GM12878 (cell line): ENCODE data around the gene TNXB. TPM values are rescaled to one million over a fixed set of nuclear protein-coding genes. Genes with fewer than 3 reads are reported as not detected.

Experiments used
- ATAC-seq: fragments of 200-7000 bp; cut with Tn5 transposase; 3 replicates; pipeline ENCODE4 v1.9.1; 2020; ENCODE audit warnings: mild to moderate bottlenecking, moderate library complexity
- BruUV-seq: library from RNA; stranded (reverse); fragments of 400-500 nt; replicated peaks from 2 replicates; lab custom pipeline; 2021; lab: Mats Ljungman, UMichigan
- CTCF ChIA-PET: fragments of 300-600 bp; sonication (Branson Sonifier 250); formaldehyde crosslinking; extraction: SDS; loops from one replicate; lab custom pipeline; 2021; ENCODE audit warnings: inconsistent platforms; lab: Yijun Ruan, JAX
- POLR2A ChIA-PET: fragments of 350-600 bp; formaldehyde crosslinking; extraction: SDS; loops from one replicate; lab custom pipeline; 2021; ENCODE audit warnings: inconsistent platforms; lab: Charles Lee
- RAD21 ChIA-PET: fragments of 300-600 bp; sonication (Branson Sonifier 250); formaldehyde crosslinking; loops from one replicate; lab custom pipeline; 2023; ENCODE audit warnings: antibody characterized with exemption; ENCODE audit not compliant: unreplicated experiment; lab: Charles Lee
- SMC1A ChIA-PET: fragments of 300-600 bp; sonication (Branson Sonifier 250); formaldehyde crosslinking; loops from one replicate; lab custom pipeline; 2023; ENCODE audit not compliant: unreplicated experiment, uncharacterized antibody; lab: Charles Lee
- DNase-seq: peaks from one replicate; pipeline ENCODE4 v3.0.0-alpha.2; 2011; ENCODE audit warnings: low read depth, low spot score
- FAIRE-seq: peaks from 3 replicates; lab custom pipeline; 2011; peaks lifted over from hg19 to GRCh38; lab: Jason Lieb, UNC
- H2AFZ ChIP-seq: 2 replicates; pipeline ENCODE4 v1.6.0; 2011; ENCODE audit warnings: low read depth, low read length, control low read depth; ENCODE audit not compliant: control insufficient read depth
- H3K27ac ChIP-seq: 2 replicates; pipeline ENCODE4 v1.5.1; 2011; ENCODE audit warnings: control low read depth; ENCODE audit not compliant: control insufficient read depth, insufficient read depth
- H3K27me3 ChIP-seq, 2 experiments: replicated peaks in 1 of 2; 2 replicates each; pipeline versions ENCODE4 v1.6.0 to v1.6.1; 2011; ENCODE audit warnings: low read length in 1 of 2; ENCODE audit not compliant: control insufficient read depth in 2 of 2, insufficient read depth in 2 of 2
- H3K36me3 ChIP-seq, 2 experiments: 2 replicates each; pipeline ENCODE4 v1.5.1; 2011; ENCODE audit warnings: low read length in 1 of 2; ENCODE audit not compliant: control insufficient read depth in 2 of 2, insufficient read depth in 2 of 2
- H3K4me1 ChIP-seq: 2 replicates; pipeline ENCODE4 v1.6.1; 2011; ENCODE audit warnings: mild to moderate bottlenecking, low read length, moderate library complexity, mixed read lengths; ENCODE audit not compliant: control insufficient read depth, insufficient read depth
- H3K4me2 ChIP-seq: 2 replicates; pipeline ENCODE4 v1.6.0; 2011; ENCODE audit warnings: control low read depth; ENCODE audit not compliant: control insufficient read depth, insufficient read depth
- H3K4me3 ChIP-seq: fragments of 200-600 bp; sonication (generic); 2 replicates; pipeline ENCODE4 v1.5.1; 2016
- H3K79me2 ChIP-seq: 2 replicates; pipeline ENCODE4 v1.6.0; 2011; ENCODE audit warnings: low read length; ENCODE audit not compliant: control insufficient read depth, insufficient read depth
- H3K9ac ChIP-seq: 2 replicates; pipeline ENCODE4 v1.8.0; 2011; ENCODE audit warnings: low read length, control low read depth, mixed read lengths; ENCODE audit not compliant: control insufficient read depth, insufficient read depth
- H3K9me3 ChIP-seq: replicated peaks from 3 replicates; pipeline ENCODE4 v1.5.1; 2011; ENCODE audit warnings: mild to moderate bottlenecking, low read length; ENCODE audit not compliant: control insufficient read depth, insufficient read depth
- H4K20me1 ChIP-seq: 2 replicates; pipeline ENCODE4 v1.6.0; 2011; ENCODE audit not compliant: control insufficient read depth, insufficient read depth
- FOS ChIP-seq: IDR thresholded peaks from 3 replicates; pipeline ENCODE4 v1.6.1; 2011; ENCODE audit warnings: borderline replicate concordance; ENCODE audit not compliant: insufficient read length; ENCODE audit errors: extremely low read depth
- IKZF2 ChIP-seq, 2 experiments: fragments of 450-650 bp; IDR thresholded peaks; 2 replicates each; pipeline ENCODE4 v1.6.1; 2017; ENCODE audit warnings: mild to moderate bottlenecking in 2 of 2, moderate library complexity in 2 of 2
- LARP7 ChIP-seq: fragments of 450-650 bp; IDR thresholded peaks from 2 replicates; pipeline ENCODE4 v1.6.1; 2017; ENCODE audit warnings: mild to moderate bottlenecking
- NFYB ChIP-seq: IDR thresholded peaks from 2 replicates; pipeline ENCODE4 v1.6.1; 2011; ENCODE audit warnings: low read depth, mild to moderate bottlenecking, low read length, improper control_type of control experiment, moderate library complexity; ENCODE audit not compliant: insufficient read depth
- NR2F1 ChIP-seq: fragments of 450-650 bp; conservative IDR thresholded peaks from 2 replicates; pipeline ENCODE4 v1.6.1; 2017; ENCODE audit warnings: mild to moderate bottlenecking
- PAX5 ChIP-seq: IDR thresholded peaks from 2 replicates; pipeline ENCODE4 v1.6.1; 2011; ENCODE audit warnings: low read depth, low read length, borderline replicate concordance
- POLR2AphosphoS2 ChIP-seq: IDR thresholded peaks from 2 replicates; pipeline ENCODE4 v1.6.1; 2011; ENCODE audit warnings: low read depth, mild to moderate bottlenecking, low read length, improper control_type of control experiment, moderate library complexity
- SP1 ChIP-seq: IDR thresholded peaks from one replicate; pipeline ENCODE4 v1.6.1; 2011; ENCODE audit warnings: low read depth, low read length
- SRF ChIP-seq, 2 experiments: IDR thresholded peaks; 2 replicates each; pipeline ENCODE4 v1.6.1; 2011; ENCODE audit warnings: low read depth in 2 of 2, low read length in 2 of 2, mild to moderate bottlenecking in 1 of 2, moderate library complexity in 1 of 2
- ZNF274 ChIP-seq: IDR thresholded peaks from one replicate; pipeline ENCODE4 v1.8.0; 2011; ENCODE audit not compliant: insufficient read length, insufficient read depth
- WGBS: methylation state at CpG from one replicate; pipeline ENCODE4 v1.1.6; 2016; ENCODE audit warnings: low lambda C conversion rate; ENCODE audit not compliant: insufficient replicate concordance, insufficient coverage; ENCODE audit errors: missing lambda C conversion rate; 5-methylcytosine and 5-hydroxymethylcytosine counted together
- in situ Hi-C: fragments of 300-500 bp; cut with MboI; formaldehyde crosslinking; loops from 9 replicates; pipeline ENCODE4 v1.14.3; 2018; ENCODE audit warnings: mixed read lengths
- intact Hi-C: fragments of 100-400 bp; cut with micrococcal nuclease; formaldehyde crosslinking; loops from one replicate; pipeline ENCODE4 v1.14.2; 2022; ENCODE audit not compliant: unreplicated experiment
- polyA plus RNA-seq, 11 experiments: library from polyadenylated mRNA; depleted of rRNA in 4 of 11; unstranded in 6 of 11; stranded (reverse) in 5 of 11; fragments of >200 nt; fragmentation: Nextera tagmentation in 4 of 11; fragmentation: Illumina TruSeq in 1 of 11; extraction: Ambion mirVana in 4 of 11; extraction: Trizol in 1 of 11; gene quantifications; 1 replicate in 1 of 11; 2 replicates in 10 of 11; pipeline versions ENCODE4 v1.2.1 to v1.2.3, GENCODE V29; 2011 to 2016; ENCODE audit warnings: inconsistent platforms in 2 of 11, missing spikeins in 2 of 11, low read depth in 1 of 11
- total RNA-seq, 4 experiments: library from RNA; depleted of rRNA in 3 of 4; stranded (reverse); fragments of >200 nt in 3 of 4; fragmentation: Illumina TruSeq in 1 of 4; extraction: Trizol in 1 of 4; gene quantifications; 2 replicates each; pipeline versions ENCODE4 v1.2.1 to v1.2.3, GENCODE V29; 2013 to 2021
- TF ChIP-seq, protein P1 (sequence below): IDR thresholded peaks from 2 replicates; pipeline ENCODE4 v1.6.1; 2011; ENCODE audit warnings: borderline replicate concordance, low read depth, mild to moderate bottlenecking, moderate library complexity, low read length; ENCODE audit not compliant: insufficient read depth, poor library complexity, severe bottlenecking
- TF ChIP-seq, protein P2 (sequence below): fragments of 450-650 bp; IDR thresholded peaks from 2 replicates; pipeline ENCODE4 v1.6.1; 2017; ENCODE audit warnings: mild to moderate bottlenecking, moderate library complexity

Gene TNXB
- total and polyA plus RNA-seq, 10 of the 15 experiments (the other 5 are each of a cell fraction or from before 2014, with no cell fraction given), result 0.03 to 2.5 (median 0.68) TPM; not detected in 2

DNA sequence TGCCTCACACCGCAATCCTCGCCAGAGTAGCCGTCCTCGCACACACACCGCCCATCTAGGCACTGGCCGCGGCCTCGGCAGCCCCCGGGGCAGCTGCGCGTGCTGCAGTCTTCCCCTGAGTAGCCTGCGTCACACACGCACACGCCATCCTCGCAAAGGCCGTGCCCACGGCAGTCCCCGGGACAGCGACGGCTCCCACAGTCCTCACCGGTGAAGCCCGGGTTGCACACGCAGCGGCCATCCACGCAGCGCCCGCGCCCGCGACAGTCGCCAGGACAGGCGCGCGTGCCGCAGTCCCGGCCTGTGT, 13.1 kb downstream of the TNXB start:
- Histone ChIP-seq H3K4me3 (no peak overlapping the region), H3K27me3 (peaks cover 7 to 8% of the 10 kb centered on the region in 2 experiments), H3K9me3 (no peaks in the 10 kb centered on the region), H2AFZ (no peak overlapping the region), H4K20me1 (no peaks in the 10 kb centered on the region), H3K9ac (no peak overlapping the region), H3K79me2 (no peaks in the 10 kb centered on the region), H3K36me3 (no peaks in the 10 kb centered on the region), H3K4me2 (no peak overlapping the region), H3K4me1 (no peaks in the 10 kb centered on the region), H3K27ac (no peak overlapping the region)
- no peak for DNase-seq
- no peak for FAIRE-seq
- TF ChIP-seq, protein P1, sequence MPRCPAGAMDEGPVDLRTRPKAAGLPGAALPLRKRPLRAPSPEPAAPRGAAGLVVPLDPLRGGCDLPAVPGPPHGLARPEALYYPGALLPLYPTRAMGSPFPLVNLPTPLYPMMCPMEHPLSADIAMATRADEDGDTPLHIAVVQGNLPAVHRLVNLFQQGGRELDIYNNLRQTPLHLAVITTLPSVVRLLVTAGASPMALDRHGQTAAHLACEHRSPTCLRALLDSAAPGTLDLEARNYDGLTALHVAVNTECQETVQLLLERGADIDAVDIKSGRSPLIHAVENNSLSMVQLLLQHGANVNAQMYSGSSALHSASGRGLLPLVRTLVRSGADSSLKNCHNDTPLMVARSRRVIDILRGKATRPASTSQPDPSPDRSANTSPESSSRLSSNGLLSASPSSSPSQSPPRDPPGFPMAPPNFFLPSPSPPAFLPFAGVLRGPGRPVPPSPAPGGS, result peak; percentile 34
- TF ChIP-seq ZNF274, result no peak
- RAD21 ChIA-PET, result no interaction called here
- no TSS peak for BruUV-seq
- no peak for ATAC-seq
- POLR2A ChIA-PET, result no interaction called here
- SMC1A ChIA-PET, result no interaction called here
- CTCF ChIA-PET, result no interaction called here
- WGBS, result 40% methylated on average over 36 of the region's 36 CpGs
- intact Hi-C loops, result no loop called here
- in situ Hi-C loops, result no loop called here

DNA sequence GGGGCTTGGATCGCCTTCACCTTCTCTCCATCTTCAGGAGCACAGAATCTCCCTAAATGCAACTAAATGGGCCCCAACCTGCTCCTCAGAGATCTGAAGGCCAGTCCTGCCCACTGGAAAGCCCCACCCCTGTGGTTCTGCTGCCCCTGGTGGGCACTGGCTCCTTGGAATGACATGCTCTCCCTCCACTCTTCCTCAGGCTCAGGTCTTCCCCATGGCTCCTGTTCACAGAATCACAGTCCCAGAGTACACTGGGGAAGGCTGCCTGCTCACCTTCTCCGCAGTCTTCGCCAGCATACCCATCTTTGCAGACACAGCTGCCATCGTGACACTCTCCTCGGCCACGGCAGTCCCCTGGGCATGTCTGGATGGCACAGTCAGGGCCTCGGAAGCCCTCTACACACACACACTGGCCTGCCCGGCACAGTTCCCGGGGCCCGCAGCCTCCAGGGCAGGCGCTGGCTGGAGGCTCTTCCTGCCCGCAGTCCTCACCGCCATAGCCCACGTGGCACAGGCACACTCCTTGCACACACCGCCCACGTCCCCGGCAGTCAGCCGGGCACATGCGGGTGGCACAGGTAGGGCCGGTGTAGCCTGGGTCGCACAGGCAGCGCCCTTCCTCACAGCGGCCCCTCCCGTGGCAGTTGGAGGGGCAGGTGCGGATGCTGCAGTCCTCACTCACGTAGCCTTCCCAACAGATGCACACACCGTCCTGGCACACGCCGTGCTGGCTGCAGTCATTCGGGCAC, 13.6 kb downstream of the TNXB start:
- H3K4me2 ChIP-seq, result no peak overlapping the region
- TF ChIP-seq, protein P2, sequence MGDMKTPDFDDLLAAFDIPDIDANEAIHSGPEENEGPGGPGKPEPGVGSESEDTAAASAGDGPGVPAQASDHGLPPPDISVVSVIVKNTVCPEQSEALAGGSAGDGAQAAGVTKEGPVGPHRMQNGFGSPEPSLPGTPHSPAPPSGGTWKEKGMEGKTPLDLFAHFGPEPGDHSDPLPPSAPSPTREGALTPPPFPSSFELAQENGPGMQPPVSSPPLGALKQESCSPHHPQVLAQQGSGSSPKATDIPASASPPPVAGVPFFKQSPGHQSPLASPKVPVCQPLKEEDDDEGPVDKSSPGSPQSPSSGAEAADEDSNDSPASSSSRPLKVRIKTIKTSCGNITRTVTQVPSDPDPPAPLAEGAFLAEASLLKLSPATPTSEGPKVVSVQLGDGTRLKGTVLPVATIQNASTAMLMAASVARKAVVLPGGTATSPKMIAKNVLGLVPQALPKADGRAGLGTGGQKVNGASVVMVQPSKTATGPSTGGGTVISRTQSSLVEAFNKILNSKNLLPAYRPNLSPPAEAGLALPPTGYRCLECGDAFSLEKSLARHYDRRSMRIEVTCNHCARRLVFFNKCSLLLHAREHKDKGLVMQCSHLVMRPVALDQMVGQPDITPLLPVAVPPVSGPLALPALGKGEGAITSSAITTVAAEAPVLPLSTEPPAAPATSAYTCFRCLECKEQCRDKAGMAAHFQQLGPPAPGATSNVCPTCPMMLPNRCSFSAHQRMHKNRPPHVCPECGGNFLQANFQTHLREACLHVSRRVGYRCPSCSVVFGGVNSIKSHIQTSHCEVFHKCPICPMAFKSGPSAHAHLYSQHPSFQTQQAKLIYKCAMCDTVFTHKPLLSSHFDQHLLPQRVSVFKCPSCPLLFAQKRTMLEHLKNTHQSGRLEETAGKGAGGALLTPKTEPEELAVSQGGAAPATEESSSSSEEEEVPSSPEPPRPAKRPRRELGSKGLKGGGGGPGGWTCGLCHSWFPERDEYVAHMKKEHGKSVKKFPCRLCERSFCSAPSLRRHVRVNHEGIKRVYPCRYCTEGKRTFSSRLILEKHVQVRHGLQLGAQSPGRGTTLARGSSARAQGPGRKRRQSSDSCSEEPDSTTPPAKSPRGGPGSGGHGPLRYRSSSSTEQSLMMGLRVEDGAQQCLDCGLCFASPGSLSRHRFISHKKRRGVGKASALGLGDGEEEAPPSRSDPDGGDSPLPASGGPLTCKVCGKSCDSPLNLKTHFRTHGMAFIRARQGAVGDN, result no peak
- TF ChIP-seq IKZF2 (IDR thresholded peaks at IDR 0.05) (no peak), LARP7 (no peak), FOS (no peak), SP1 (no peak), POLR2AphosphoS2 (no peak), PAX5 (no peak), NR2F1 (no peak), SRF (IDR thresholded peaks at IDR 0.05; ENCODE audit: low read depth in 2 of 2, low read length in 2 of 2) (no peak), NFYB (no peak)

More for the DNA sequence above, 13.6 kb downstream of the TNXB start:
- ChIA-PET SMC1A (no interaction called here), RAD21 (no interaction called here), POLR2A (interaction anchor here (0.6 kb wide), 1 partner anchor 90 kb away, joined by 3 read pairs; no protein-coding TSS in a partner anchor), CTCF (no interaction called here)
- no TSS peak for BruUV-seq
- Histone ChIP-seq H3K36me3 (no peaks in the 10 kb centered on the region), H3K9me3 (no peaks in the 10 kb centered on the region), H3K27me3 (peaks cover 7 to 8% of the 10 kb centered on the region in 2 experiments), H3K4me3 (no peak overlapping the region), H2AFZ (no peak overlapping the region), H3K79me2 (no peaks in the 10 kb centered on the region), H4K20me1 (no peaks in the 10 kb centered on the region), H3K4me1 (no peaks in the 10 kb centered on the region), H3K27ac (no peak overlapping the region), H3K9ac (no peak overlapping the region)
- ATAC-seq (no peak), FAIRE-seq (no peak), DNase-seq (no peak)
- intact Hi-C loops, result no loop called here
- WGBS, result 49% methylated on average over 30 of the region's 30 CpGs
- in situ Hi-C loops, result no loop called here
